SHP77 (cell line): ENCODE measurements around the gene UVRAG.
"Not testable (repeated sequence)": the region's sequence is repeated elsewhere in the genome, so short reads cannot be mapped to it uniquely, and the experiment has no call there.

ENCODE experiments used
- DNase-seq, 2 experiments: peaks; one replicate each; lab custom pipeline; 2025; lab: John Stamatoyannopoulos, UW

UVRAG gene

DNA sequence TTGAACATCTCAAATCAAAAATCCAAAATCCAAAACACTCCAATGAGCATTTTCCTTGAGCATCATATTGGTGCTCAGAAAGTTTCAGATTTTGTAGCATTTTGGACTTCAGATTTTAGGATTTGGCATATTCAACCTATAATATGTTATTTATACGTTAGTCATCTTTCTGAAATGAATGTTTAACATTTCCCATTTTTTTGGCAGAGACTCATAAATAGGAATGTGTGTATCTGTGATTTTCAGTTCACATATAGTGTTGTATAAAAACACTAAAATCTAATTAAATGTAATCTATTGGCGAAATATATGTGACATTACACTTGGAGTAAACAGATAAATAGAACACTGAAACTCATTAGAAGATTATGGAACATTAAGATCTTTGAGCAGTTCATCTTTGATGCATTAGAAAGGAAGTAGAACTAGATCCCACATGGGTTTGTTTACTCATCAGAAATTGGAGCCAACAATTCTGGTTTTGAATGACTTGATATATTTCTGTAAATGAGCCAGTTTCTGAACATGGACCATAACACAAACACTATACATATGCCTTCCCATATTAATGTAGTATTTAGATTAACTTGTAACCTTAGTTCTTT lies 153.1 kb downstream of the UVRAG start:
- DNase-seq = no peak

GRCh38 chr11:75969626-75970308 lies 154.8 kb downstream of the UVRAG start:
- DNase-seq = no peak

- not testable (repeated sequence) for DNase-seq
Observed at GRCh38 chr11:75973710-75974109, 158.7 kb downstream of the UVRAG start.

DNA sequence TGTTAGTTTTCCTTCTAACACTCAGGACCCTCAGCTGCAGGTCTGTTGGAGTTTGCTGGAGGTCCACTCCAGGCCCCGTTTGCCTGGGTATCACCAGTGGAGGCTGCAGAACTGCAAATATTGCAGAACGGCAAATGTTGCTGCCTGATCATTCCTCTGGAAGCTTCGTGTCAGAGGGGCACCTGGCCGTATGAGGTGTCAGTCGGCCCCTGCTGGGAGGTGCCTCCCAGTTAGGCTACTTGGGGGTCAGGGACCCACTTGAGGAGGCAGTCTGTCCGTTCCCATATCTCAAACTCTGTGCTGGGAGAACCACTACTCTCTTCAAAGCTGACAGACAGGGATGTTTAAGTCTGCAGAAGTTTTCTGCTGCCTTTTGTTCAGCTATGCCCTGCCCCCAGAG lies 164.1 kb downstream of the UVRAG start:
- DNase-seq = not testable (repeated sequence)

GRCh38 chr11:75979479-75980027 lies 164.5 kb downstream of the UVRAG start:
- not testable (repeated sequence) for DNase-seq

DNA sequence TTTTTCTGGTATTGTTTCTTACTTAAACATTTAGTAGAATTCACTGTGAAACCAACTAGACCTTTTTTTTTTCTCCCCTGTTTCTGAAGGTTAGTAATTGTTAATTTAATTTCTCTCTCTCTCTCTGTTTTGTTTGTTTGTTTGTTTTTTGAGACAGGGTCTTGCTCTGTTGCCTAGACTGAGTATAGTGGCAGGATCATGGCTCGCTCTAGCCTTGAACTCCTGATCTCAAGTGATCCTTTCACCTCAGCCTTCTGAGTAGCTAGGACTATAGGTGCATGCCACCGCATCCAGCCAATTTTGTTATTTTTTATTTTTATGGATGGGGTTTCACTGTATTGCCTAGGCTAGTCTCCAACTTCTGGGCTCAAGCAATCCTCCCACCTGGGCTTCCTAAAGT lies 165.0 kb downstream of the UVRAG start:
- DNase-seq = no peak

DNA sequence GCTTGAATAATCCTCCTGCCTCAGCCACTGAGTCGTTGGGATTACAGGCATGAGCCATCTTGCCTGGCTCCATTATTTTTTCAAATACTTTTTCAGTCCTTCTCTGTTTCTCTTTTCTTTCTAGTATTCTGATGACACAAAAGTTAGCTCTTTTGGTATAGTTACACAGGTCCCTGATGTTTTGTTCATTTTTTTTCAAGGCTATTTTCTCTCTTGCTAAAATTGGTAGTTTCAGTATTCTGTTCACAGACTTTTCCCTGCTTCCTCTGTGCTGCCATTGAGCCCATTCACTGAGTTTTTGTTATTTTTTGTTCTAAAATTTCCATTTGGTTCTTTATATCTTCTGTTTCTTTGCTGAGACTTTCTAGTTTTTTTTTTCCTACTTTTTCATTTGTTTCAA lies 166.5 kb downstream of the UVRAG start:
- DNase-seq = no peak

DNA sequence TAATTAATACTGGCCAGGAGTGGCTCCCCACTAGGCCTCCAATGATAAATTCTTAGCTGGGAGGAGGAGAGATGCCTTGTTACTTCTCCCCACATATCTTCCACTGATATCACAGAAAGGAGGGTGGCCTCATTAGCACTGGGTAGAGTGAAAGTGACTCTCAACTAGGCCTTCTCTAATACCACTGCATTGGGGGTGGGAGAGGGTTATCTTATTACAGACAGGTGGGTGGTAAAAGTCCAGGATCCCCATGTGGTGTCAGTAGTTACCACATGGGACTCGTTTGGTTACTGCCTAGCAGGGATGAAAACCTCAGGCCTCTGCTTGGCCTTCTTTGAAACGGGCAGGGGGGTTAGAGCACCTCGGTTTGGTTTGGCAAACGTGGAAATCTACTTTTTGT lies 167.3 kb downstream of the UVRAG start:
- no peak for DNase-seq

DNA sequence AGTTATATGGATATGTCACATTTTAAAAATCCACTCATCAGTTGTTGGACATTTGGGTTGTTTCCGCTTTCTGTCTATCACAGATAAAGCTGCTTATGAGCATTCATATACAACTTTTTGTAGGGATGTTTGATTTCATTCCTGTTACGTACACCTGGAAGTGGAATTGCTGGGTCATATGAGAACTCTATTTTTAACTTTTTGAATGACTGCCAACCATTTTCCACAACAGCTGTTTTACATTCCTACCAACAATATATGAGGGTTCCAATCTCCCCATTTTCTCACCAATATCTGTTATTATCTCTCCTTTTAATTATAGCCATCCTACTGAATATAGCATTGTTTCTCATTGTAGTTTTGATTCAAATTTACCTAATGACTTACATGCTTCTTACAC lies 172.0 kb downstream of the UVRAG start:
- peak in 1 of 2 experiments; percentile 17 for DNase-seq

DNA sequence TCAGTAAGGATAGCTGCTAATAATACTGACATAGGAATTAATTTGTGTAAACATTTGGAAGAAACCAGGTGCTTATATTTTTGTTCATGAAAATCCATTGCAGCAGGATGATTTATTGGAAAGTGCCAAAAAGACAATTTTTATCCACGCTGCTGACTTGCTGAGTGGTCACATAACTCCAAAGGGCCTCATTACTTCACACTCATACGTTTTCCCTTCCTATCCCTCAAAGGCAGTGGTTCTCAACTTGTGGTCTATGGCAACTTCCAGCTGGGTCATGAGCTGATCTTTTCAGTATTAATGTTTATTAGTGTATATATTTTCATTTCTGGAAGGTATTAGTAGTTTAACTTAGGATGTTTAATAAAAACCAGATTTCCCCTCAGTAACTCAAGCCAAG lies 178.1 kb downstream of the UVRAG start:
- DNase-seq = no peak

- DNase-seq = no peak
Observed at GRCh38 chr11:75994616-75995015, 179.6 kb downstream of the UVRAG start.

- DNase-seq = no peak
Observed at GRCh38 chr11:75996523-75997442, 181.8 kb downstream of the UVRAG start.

DNA sequence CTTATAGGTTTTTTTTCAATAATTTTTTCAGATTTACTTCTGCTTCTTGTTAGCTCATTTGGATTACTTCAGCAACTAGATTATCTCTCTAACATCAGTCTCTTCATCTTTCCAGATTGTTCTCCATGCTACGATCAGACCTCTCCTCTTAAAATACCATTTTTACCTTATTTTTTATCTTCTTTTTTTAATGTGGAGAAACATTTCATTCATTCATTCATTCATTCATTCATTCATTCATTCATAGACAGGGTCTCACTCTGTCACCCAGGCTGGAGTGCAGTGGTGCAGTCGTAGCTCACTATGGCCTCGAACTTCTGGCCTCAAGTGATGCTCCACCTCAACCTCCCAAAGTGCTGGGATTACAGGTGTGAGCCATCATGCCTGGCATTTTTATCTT lies 189.4 kb downstream of the UVRAG start:
- no peak for DNase-seq

- DNase-seq = no peak
Observed at GRCh38 chr11:76005756-76006155, 190.7 kb downstream of the UVRAG start.

- DNase-seq = no peak
Observed at GRCh38 chr11:76007166-76007565, 192.2 kb downstream of the UVRAG start.

DNA sequence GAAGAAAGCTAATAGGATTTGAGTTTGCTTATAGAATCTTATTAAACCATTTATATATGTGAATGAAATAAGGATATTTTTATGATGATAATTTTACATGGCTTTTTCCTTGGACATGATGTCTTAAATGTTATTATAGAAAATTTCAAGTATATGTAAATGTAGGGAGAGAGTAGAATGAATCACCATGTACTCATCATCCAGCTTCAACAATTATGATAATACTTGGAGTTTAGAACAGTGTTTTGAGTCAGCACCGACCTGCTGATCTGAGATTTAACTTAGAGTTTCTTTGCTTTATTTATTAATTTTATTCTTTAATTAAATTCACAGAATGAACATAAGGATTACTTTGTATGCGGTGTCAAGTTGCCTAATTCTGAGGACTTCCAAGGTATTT lies 193.5 kb downstream of the UVRAG start:
- no peak for DNase-seq

DNA sequence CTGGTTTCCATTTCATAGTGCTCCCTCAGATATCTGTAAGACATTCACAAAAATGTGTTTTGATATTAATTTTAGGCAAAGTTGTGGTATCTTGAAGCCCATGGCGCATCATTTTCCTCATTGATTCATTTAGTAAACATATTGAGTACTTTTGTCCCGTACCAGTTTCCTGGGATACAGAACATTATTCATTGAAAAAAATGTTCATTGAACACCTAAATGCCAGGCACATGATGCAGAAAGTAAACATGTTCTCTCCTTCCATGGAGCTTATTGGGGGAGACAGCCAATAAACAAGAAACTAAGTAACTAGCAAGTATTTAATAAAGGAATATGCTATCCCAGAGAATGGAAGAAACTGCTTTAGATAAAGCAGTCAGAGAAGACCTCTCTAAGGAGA lies 195.0 kb downstream of the UVRAG start:
- DNase-seq = no peak

DNA sequence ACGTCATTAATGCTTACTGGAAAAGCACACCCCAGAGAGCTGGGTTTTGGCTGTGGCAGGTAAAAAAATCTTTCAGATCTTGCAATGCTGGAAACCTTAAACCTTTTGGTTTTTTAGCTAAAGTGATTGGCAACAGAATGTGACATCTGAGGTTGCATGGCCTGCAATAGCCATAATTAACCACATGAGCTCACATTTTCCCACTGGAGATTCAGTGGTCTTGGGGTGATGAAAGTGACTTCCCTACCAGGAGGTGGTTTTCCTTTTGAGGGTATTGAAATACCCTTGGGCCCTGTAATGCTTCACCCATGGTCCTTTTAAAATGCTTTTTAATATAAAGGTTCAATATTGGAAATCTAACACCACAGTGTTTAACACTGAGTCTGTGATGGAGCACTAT lies 198.5 kb downstream of the UVRAG start:
- no peak for DNase-seq

- no peak for DNase-seq
Observed at GRCh38 chr11:76023236-76024068, 208.4 kb downstream of the UVRAG start.

DNA sequence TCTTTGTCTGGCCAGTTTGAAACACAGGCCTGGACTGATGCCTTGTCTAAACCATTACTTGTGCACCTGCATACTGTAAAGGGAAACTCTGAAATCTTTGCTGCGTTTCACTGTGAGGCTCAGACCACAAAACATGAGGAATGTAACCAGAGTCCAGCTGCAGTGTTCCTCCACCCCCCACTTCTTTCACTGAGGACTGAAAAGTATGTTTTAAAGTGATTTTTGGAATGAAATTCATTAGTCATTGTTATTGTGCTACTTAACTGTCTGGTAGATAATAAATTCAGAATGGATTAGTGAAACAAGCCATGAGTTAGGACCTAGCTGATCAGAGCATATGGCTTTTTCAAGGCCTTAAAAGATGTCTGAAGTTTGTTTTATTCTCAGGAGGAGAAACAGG lies 210.1 kb downstream of the UVRAG start:
- no peak for DNase-seq

GRCh38 chr11:76025817-76026216 lies 210.8 kb downstream of the UVRAG start:
- DNase-seq = no peak

GRCh38 chr11:76026281-76026680 lies 211.3 kb downstream of the UVRAG start:
- no peak for DNase-seq
